Prostate gland (tissue), 2 donors: ENCODE data around the gene TPO.

Experiments
- CTCF ChIP-seq, 4 experiments: fragments of 200-600 bp in 2 of 4; fragments of 450-650 bp in 2 of 4; sonication (generic) in 2 of 4; IDR thresholded peaks; 1 replicate in 3 of 4; 2 replicates in 1 of 4; pipeline ENCODE4 v1.5.1; 2016 to 2019; ENCODE audit warnings: antibody characterized with exemption in 4 of 4, mild to moderate bottlenecking in 2 of 4, moderate library complexity in 2 of 4
- POLR2A ChIP-seq: fragments of 450-650 bp; IDR thresholded peaks from one replicate; pipeline ENCODE4 v1.6.1; 2016; ENCODE audit warnings: antibody characterized with exemption, mild to moderate bottlenecking
- POLR2AphosphoS5 ChIP-seq: sonication (generic); formaldehyde crosslinking; IDR thresholded peaks from one replicate; pipeline ENCODE4 v1.6.1; 2017; ENCODE audit warnings: antibody characterized with exemption

GRCh38 chr2:1487758-1488157 is 74.5 kb downstream of the TPO start:
- TF ChIP-seq CTCF (IDR thresholded peaks at IDR 0.05), result no peak
- no peak for TF ChIP-seq POLR2AphosphoS5
- no peak for TF ChIP-seq POLR2A
